Activated naive CD8-positive, alpha-beta T cell treated with anti-CD3 and anti-CD28 coated beads for 36 hours (primary cell): ENCODE data around the gene PTPRN2. TPM values are rescaled to one million over a fixed set of nuclear protein-coding genes. Genes with fewer than 3 reads are reported as not detected.

Source experiments
- DNase-seq: peaks from one replicate; pipeline ENCODE4 v3.0.0; 2021
- H3K27ac Mint-ChIP-seq: one replicate; pipeline ENCODE4 v1.8.0; 2022; ENCODE audit warnings: mild to moderate bottlenecking, moderate library complexity, mixed read lengths
- H3K27me3 Mint-ChIP-seq: one replicate; pipeline ENCODE4 v1.8.0; 2022; ENCODE audit warnings: mild to moderate bottlenecking, mixed read lengths
- H3K36me3 Mint-ChIP-seq: one replicate; pipeline ENCODE4 v1.8.0; 2021; ENCODE audit warnings: mild to moderate bottlenecking, mixed read lengths
- H3K4me1 Mint-ChIP-seq: one replicate; pipeline ENCODE4 v1.8.0; 2021; ENCODE audit warnings: mixed read lengths
- H3K4me3 Mint-ChIP-seq: one replicate; pipeline ENCODE4 v1.8.0; 2022; ENCODE audit warnings: mild to moderate bottlenecking, moderate library complexity, mixed read lengths
- H3K9me3 Mint-ChIP-seq: one replicate; pipeline ENCODE4 v1.8.0; 2022; ENCODE audit warnings: mixed read lengths
- total RNA-seq, 2 experiments: library from RNA; stranded (reverse); gene quantifications; one replicate each; pipeline ENCODE4 v1.2.3, GENCODE V29; 2021

PTPRN2 gene
- total RNA-seq, 2 experiments from 2014 or later, result 0.72 to 0.74 TPM

DNA sequence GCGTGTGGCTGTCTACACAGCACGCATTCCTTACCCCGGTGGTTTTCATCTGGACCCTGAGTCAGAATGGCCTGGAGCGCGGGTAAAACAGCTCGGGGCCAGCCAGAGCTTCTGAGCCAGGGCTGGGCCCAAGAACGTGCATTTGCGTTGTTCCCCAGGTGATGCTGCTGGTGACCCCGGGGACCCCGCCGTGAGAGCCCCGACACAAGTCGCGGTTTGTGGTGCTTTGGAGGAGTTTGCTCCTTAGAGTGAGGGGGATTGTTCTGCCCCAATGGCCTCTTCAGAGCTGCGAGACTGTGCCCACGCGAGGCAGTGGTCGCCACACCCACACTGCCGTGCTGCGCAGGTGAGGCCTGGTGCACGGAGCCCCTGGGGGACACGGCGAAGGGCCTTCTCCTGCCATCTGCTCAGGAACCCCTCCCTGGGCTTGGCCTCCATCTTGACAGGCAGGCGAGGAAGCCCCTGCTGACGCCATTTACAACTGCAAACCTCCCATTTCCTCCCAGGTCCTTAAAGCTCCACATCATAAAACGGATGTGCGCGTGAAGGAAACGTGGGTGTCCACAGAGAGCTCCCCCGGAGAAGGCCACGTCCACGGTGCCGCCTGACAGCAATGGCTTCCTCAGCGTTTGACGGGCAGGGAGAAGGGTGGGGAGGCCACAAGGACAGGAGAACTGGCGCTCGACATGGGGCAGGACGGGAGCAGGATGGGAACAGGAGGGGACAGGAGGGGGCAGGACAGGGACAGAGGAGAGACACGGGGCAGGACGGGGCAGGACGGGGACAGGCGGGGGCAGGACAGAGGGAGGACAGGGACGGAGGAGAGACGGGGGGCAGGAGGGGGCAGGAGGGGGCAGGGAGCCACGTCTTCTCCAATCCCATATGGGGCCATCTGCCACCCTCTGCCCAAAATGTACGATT is 773.6 kb downstream of the PTPRN2 start:
- Mint-ChIP-seq H3K9me3 (no peaks in the 10 kb centered on the region), H3K27me3 (no peaks in the 10 kb centered on the region), H3K4me1 (no peaks in the 10 kb centered on the region), H3K36me3 (no peaks in the 10 kb centered on the region), H3K27ac (no peak overlapping the region), H3K4me3 (no peak overlapping the region)
- no peak for DNase-seq

DNA sequence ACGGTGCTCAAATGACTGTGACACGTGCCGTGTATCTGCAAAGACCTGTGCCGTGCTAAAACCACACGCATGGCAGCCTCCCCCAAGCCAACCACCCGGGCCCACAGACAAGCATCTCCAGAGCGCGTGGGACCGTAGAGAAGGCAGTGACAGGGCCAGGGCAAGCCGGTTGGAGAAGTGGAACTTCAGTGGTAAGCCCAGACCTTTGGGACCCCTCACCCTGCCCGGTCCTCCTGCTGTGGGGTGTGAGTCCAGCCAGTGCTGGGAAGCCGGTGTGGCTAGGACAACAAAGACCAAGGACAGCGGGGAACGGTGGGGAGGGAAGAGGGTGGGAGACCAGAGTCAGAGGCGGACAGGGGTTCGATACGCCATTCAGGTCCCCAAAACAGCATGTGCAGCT is 774.6 kb downstream of the PTPRN2 start:
- H3K27ac Mint-ChIP-seq, result no peak overlapping the region
- no peak for DNase-seq
- no peaks in the 10 kb centered on the region for H3K27me3 Mint-ChIP-seq
- no peaks in the 10 kb centered on the region for H3K4me1 Mint-ChIP-seq
- no peaks in the 10 kb centered on the region for H3K36me3 Mint-ChIP-seq
- H3K4me3 Mint-ChIP-seq, result no peak overlapping the region
- H3K9me3 Mint-ChIP-seq, result no peaks in the 10 kb centered on the region

DNA sequence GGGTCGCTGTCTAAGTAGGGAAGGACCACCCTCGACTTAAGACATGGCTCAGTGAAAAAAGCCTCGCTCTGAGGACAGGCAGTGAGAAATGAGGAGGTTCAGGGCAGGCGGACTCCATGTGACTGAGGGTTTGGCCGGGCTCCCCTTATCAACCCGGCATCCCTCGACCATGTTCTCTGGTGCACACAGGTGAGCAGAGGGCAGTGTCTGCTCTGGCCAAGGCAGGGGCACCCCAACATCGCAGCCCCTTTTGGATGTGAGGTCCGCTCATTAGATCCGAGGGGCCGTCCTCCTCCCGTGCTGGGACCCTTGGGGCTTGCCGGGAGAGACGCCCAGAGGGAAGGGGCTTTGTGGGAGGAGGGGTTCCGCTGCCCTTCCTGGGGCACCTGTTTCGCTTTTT is 775.7 kb downstream of the PTPRN2 start:
- Mint-ChIP-seq H3K4me1 (no peaks in the 10 kb centered on the region), H3K27ac (no peak overlapping the region), H3K36me3 (no peaks in the 10 kb centered on the region), H3K4me3 (no peak overlapping the region), H3K27me3 (no peaks in the 10 kb centered on the region), H3K9me3 (no peaks in the 10 kb centered on the region)
- no peak for DNase-seq

DNA sequence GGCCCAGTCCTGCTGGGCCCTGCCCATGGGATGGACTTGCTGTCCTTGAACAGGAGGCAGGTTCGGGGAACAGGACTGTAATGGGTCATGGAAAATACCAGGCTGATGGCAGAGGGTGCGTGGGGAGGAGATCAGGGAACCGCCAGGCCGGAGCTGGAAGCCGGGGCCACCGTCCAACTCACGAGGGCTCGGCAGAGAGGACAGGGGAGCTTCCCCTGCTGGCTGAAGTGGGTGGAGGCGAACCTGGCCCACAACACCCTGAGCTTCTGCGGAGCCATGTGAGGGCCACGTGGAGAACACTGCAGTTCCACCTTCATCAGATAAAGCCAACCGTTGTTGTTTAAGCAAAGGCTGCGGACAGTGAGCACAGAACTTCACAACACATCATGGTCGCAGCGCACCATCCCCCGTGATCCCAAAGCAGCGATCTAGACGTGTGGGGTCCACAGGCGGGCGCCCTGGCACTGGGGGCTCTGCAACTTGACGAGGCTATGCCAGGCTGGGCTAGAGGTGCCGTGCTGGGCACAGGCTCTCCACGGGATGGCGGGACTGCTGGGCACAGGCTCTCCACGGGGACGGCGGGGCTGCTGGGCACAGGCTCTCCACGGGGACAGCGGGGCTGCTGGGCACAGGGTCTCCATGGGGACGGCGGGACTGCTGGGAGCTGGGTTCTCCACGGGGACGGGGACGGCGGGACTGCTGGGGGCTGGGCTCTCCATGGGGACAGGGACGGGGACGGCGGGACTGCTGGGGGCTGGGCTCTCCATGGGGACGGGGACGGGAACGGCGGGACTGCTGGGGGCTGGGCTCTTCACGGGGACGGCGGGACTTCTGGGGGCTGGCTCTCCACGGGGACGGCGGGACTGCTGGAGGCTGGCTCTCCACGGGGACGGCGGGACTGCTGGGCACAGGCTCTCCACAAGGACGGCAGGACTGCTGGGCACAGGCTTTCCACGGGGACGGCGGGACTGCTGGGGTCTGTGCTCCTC is 777.5 kb downstream of the PTPRN2 start:
- no peak for DNase-seq
- Mint-ChIP-seq H3K4me1 (no peaks in the 10 kb centered on the region), H3K36me3 (no peaks in the 10 kb centered on the region), H3K9me3 (no peaks in the 10 kb centered on the region), H3K27me3 (no peaks in the 10 kb centered on the region), H3K4me3 (no peak overlapping the region), H3K27ac (no peak overlapping the region)

DNA sequence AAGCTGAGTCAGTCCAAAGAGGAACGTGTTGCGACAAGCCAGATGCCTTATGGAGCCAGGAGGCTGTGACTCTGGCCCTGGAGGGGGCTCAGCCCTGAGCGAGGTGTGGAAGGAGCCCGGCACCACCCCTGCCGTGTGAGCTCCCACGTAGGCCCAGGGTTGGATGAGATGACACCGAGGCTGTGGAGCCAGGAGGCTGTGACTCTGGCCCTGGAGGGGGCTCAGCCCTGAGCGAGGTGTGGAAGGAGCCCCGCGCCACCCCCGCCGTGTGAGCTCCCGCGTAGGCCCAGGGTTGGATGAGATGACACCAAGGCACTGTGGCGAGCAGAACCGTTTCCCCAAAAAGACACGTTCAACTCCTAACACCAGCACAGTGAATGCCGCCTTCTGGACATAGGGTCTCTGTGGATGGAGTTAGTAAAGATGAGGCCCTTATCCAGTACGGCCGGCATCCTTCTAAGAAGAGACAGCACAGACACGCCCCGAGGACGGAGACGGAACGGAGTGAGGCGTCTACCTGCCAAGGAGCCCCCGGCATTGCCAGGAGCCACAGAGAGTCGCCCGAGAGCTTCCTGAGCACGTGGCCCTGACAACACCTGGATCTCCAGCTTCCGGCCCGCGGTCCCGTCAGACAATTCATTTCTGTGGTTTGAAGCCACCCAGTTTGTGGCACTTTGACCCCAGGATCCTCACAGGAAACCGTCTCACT is 778.3 kb downstream of the PTPRN2 start:
- no peak overlapping the region for H3K27ac Mint-ChIP-seq
- H3K27me3 Mint-ChIP-seq, result no peaks in the 10 kb centered on the region
- DNase-seq, result no peak
- H3K36me3 Mint-ChIP-seq, result no peaks in the 10 kb centered on the region
- no peaks in the 10 kb centered on the region for H3K9me3 Mint-ChIP-seq
- H3K4me3 Mint-ChIP-seq, result no peak overlapping the region
- no peaks in the 10 kb centered on the region for H3K4me1 Mint-ChIP-seq

DNA sequence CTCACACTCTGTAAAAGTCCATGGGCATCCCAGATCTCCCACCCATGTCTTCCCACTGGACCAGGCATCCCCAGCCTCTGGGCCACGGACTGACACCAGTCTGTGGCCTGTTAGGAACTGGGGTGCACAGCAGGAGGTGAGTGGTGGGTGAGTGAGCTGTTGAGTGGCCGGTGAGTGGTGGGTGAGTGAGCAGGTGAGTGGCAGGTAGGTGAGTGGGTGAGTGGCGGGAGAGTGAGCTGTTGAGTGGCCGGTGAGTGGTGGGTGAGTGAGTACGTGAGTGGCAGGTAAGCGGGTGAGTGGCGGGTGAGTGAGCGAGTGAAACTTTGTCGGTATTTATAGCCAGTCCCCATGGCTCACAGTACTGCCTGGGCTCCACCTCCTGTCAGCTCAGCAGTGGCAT is 779.6 kb downstream of the PTPRN2 start:
- Mint-ChIP-seq H3K4me3 (no peak overlapping the region), H3K36me3 (no peaks in the 10 kb centered on the region), H3K4me1 (no peaks in the 10 kb centered on the region), H3K27ac (no peak overlapping the region), H3K27me3 (no peaks in the 10 kb centered on the region), H3K9me3 (no peaks in the 10 kb centered on the region)
- DNase-seq, result no peak

DNA sequence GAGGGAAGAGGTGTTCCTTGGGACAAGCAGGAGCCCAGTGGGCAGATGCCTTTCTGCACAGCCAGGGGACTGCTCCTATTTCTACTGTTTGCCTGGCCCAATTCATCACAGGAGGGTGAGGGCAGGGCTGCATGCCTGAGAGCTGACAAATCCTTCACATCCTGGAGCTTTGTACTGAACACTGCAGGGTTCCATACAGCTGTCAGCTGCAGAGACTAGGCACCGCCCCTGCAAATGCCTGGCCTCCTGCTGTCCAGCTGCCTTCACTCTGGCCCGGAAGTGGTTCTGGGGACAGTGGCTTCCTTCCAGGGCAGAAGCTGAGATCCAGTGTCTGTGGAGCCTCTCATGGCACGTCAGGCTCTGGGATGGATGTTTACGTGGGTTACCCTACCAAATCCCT is 780.1 kb downstream of the PTPRN2 start:
- H3K27me3 Mint-ChIP-seq, result no peaks in the 10 kb centered on the region
- no peaks in the 10 kb centered on the region for H3K4me1 Mint-ChIP-seq
- no peak overlapping the region for H3K27ac Mint-ChIP-seq
- H3K4me3 Mint-ChIP-seq, result no peak overlapping the region
- no peaks in the 10 kb centered on the region for H3K9me3 Mint-ChIP-seq
- H3K36me3 Mint-ChIP-seq, result no peaks in the 10 kb centered on the region
- no peak for DNase-seq

DNA sequence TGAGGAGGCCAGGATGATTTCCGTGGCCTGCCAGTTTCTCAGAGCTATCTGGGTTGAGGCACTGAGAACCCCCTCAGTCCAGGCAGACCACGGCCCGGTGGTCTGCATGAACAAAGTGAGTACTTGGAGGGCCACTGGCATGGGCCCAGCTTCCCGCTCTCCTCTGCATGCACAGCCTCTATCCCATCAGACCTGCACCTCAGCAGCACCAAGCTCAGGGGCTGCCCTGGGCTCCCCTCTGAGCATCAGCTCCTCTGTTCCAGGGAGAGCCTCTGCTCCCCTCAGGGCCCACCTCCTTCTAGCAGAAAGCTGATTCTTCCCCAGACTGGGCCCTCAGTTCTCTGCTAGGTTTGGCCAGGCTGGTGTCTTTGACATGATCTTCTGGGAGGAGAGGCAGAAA is 780.9 kb downstream of the PTPRN2 start:
- Mint-ChIP-seq H3K9me3 (no peaks in the 10 kb centered on the region), H3K27me3 (no peaks in the 10 kb centered on the region), H3K36me3 (no peaks in the 10 kb centered on the region), H3K27ac (no peak overlapping the region), H3K4me1 (no peaks in the 10 kb centered on the region), H3K4me3 (no peak overlapping the region)
- no peak for DNase-seq

DNA sequence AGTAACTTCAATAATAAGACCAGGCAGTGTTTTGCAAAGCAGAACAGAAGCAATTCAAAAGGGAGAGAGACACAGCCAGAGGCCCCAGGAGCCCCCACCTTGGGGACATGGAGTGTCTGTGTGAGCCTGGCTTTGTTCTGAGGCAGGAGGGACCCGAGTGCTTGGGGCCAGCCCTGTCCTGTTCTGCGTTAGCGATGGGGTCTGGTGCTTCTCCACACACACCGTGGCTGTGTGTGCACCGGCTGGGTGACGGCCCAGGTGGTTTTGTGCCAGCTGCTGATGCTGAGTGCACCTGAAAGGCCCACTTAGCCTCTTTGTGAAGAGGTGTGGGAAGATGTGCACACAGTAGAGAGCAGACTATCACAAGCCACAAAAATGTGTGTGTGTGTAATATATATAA is 781.9 kb downstream of the PTPRN2 start:
- no peaks in the 10 kb centered on the region for H3K27me3 Mint-ChIP-seq
- no peak overlapping the region for H3K27ac Mint-ChIP-seq
- H3K4me3 Mint-ChIP-seq, result no peak overlapping the region
- no peaks in the 10 kb centered on the region for H3K9me3 Mint-ChIP-seq
- no peaks in the 10 kb centered on the region for H3K36me3 Mint-ChIP-seq
- no peaks in the 10 kb centered on the region for H3K4me1 Mint-ChIP-seq
- no peak for DNase-seq

DNA sequence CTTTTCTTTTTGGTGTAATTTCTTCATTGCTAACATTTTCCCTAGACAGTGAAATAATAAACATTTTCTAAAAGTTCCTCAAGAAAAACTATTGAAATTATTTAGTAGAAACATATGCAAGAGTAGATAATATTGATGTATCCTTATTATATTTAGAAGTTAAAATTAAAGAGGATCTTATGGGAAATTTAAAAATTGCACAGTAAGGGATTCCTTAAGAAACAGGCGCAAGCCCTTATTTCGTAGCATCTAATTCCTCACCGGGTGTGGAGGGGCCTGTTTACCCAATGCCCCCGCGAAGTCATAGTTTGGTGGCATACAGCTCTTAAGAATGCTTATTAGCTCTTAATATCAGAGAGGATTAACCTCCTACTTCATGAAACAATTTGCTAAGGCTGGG is 783.7 kb downstream of the PTPRN2 start:
- DNase-seq, result no peak
- no peaks in the 10 kb centered on the region for H3K4me1 Mint-ChIP-seq
- no peak overlapping the region for H3K27ac Mint-ChIP-seq
- no peaks in the 10 kb centered on the region for H3K36me3 Mint-ChIP-seq
- no peaks in the 10 kb centered on the region for H3K9me3 Mint-ChIP-seq
- H3K27me3 Mint-ChIP-seq, result no peaks in the 10 kb centered on the region
- no peak overlapping the region for H3K4me3 Mint-ChIP-seq

DNA sequence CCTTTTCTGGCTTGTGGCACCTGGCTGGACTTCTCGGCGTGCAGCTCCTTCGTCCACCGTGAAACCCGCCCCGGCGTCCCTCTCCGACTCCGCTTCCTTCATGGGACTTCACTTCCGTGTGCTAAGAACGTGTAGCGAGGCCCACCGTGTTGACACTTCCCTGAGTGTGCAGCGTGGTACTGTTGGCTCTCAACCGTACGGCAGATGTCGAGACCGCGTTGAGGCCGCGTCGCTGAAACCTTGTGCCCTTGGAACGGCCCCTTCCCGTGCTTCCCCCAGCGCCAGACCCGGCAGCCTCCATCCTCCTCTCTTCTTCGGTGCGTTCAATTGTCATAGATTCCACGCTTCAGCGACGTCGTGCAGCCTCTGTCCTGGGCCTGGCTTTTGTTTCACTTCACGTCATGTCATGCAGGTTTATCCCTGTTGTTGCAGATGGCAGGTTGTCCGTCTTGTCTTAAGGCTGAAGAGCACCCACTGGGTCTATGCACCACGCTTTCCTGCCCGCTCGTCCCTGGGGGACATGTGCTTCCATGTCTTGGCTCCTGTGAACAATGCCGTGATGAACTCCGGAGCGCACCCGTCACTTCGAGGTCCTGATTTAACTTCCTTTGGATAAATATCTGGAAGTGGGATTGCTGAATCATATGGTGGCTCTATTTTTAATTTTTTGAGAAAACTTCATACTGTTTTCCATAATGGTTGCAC is 785.5 kb downstream of the PTPRN2 start:
- DNase-seq, result no peak
- H3K9me3 Mint-ChIP-seq, result no peaks in the 10 kb centered on the region
- H3K27ac Mint-ChIP-seq, result no peak overlapping the region
- H3K4me3 Mint-ChIP-seq, result no peak overlapping the region
- H3K4me1 Mint-ChIP-seq, result no peaks in the 10 kb centered on the region
- no peaks in the 10 kb centered on the region for H3K27me3 Mint-ChIP-seq
- H3K36me3 Mint-ChIP-seq, result no peaks in the 10 kb centered on the region

DNA sequence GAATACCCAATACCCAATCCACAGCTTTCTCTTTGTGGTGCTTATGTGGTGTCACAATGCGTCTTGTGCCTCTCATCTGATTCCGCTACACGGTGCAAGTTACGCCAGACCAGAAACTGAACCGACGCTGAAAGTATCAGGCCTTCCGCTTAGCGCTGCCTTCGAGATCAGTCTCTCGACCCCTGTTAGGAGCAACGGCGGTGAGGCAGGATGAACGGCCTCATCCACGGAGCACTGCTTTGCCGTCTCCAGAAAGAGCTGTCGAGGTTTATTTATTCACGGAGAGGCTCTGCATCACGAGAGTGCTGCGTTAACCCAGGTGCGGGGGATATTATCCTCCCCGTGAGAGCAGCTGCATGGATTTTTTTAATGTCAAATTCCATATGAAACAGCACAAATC is 786.5 kb downstream of the PTPRN2 start:
- H3K27me3 Mint-ChIP-seq, result peaks cover 4% of the 10 kb centered on the region
- H3K36me3 Mint-ChIP-seq, result no peaks in the 10 kb centered on the region
- H3K4me3 Mint-ChIP-seq, result no peak overlapping the region
- no peaks in the 10 kb centered on the region for H3K9me3 Mint-ChIP-seq
- DNase-seq, result no peak
- H3K4me1 Mint-ChIP-seq, result no peaks in the 10 kb centered on the region
- no peak overlapping the region for H3K27ac Mint-ChIP-seq

DNA sequence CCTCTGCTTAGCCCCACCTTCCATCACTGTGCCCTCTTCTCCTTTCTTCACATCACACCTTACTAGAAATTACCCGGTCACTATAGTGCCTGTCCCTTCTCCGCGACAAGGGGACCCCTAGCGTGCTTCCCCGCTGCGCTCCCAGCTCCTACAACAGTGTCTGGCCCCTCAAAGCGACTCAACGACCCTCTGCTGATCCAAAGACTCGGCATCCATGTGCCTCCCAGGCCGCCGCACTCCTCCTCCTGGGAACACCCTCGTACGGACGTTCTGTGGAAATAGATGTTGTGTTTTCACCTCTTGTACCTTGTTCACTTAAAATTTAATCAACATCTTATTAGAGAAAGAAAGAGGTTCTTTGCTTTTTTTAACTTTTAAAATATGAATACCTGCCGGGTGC is 787.3 kb downstream of the PTPRN2 start:
- Mint-ChIP-seq H3K4me1 (no peaks in the 10 kb centered on the region), H3K4me3 (no peak overlapping the region), H3K9me3 (no peaks in the 10 kb centered on the region), H3K27me3 (peaks cover 5% of the 10 kb centered on the region), H3K27ac (no peak overlapping the region), H3K36me3 (no peaks in the 10 kb centered on the region)
- no peak for DNase-seq

DNA sequence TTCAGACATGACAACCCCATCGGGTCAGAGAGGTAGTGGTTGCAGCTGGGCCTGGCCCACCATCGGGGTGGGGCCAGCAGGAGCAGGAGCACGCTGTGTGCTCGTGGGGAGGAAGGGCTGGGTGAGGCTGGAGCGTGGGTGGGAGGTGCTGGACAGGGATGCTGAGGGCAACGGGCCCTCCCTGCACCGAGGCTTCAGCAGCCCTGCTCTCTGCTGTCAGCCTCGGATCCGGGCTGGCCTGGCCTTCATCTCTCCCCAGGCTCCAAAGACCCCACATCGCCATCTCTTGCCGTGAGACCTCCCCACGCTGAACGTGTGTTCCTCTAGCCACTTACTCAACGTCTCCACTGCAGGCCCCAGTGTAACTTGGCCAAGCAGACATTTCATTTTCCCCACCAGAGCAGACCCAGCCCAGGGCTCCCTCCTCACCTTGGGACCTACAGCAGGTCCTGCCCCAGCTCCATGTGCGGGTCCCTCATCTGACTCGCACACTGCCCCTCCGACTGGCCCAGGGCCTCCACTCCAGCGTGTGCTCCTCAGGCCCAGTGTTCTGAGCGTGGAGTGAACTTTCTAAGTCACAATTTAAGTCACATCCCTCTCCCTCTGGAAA is 788.4 kb downstream of the PTPRN2 start:
- DNase-seq, result no peak
- Mint-ChIP-seq H3K36me3 (no peaks in the 10 kb centered on the region), H3K4me3 (no peak overlapping the region), H3K27me3 (peaks cover 5% of the 10 kb centered on the region), H3K4me1 (no peaks in the 10 kb centered on the region), H3K9me3 (no peaks in the 10 kb centered on the region), H3K27ac (no peak overlapping the region)
